HG03469 (cell line): ENCODE results near the gene BCL2L2.
"Not testable (repeated sequence)": the region's sequence is repeated elsewhere in the genome, so short reads cannot be mapped to it uniquely, and the experiment has no call there.

Experiments
- ATAC-seq: cut with Tn5 transposase; IDR thresholded peaks from one replicate; pipeline ENCODE4 v1.9.1; 2021; ENCODE audit warnings: mild to moderate bottlenecking, moderate library complexity, moderate number of reproducible peaks; ENCODE audit not compliant: unreplicated experiment

BCL2L2 gene, protein sequence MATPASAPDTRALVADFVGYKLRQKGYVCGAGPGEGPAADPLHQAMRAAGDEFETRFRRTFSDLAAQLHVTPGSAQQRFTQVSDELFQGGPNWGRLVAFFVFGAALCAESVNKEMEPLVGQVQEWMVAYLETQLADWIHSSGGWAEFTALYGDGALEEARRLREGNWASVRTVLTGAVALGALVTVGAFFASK

DNA sequence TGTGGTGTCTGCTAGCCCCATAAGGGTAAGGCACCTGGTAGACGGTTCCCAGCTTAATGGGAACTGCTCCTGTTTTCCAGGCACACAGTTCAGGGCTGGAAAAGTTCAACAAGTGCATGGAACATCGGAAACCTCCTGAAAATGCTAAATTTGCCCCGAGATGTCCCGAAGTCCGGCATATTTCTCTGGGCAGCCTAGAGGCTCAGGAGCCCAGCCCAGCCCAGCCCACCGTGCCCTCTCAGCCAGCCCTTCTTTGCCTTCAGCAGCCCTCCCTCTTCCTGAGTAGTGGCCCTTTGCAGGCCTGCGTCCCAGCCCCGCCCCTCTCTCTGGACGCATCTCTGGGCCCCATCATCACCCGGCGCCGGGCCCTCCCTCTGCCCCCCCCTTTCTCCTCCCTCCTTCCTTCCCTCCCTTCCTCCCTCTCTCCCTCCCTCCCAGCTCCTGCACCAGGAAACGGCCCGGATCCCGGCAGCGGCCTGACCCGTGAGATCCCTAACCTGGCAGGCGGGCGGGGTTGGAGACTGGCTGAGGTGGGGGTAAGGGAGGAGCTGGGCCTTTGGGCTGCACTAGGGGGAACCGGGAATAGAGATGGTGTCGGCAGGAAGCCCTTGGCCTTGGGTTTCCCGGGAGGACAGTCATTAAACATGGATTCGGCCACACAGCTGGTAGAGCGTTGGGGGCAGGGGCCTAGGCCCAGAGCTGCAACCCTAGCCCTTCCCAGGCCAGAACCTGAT, at the start of gene BCL2L2:
Gene BCL2L2 (plus strand): TSS at position 422 of the 734 bp plus-strand sequence. CDS start 935 bp downstream, outside the sequence.
- ATAC-seq, result no peak

DNA sequence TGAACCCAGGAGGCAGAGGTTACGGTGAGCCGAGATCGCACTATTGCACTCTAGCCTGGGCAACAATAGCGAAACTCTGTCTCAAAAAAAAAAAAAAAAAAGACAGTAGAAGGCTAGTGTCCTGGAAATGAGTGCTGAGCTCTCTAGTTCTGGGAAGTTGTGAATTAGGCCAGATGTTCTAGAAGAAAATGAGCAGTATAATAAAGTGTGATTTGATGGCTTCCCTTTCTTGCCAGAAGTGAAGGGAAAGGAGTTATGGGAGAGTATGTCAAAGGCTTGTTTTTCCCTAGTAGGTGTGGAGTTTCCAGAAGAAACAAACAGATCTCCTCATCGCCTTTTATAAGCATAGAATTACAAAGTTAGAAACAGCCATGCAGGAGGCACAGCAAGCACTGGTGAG, 48.4 kb upstream of the BCL2L2 start:
- ATAC-seq, result no peak

DNA sequence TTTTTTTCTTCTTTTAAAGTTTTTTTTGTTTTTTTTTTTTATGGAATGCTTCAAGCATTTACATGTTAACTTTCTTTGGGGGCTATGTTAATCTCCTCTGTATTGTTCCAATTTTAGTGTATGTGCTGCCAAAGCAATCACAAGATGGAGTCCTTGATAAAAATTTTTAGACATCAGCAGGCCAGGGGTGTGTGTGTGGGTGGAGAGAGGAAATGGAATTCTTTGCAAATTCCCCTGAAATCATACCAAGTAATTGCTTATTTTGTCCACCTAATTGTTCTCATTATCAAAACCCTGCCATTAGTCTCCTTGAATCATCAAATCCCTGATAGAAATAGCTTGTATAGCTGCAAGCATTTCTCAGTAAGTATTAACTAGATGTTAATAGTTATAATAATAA, 47.2 kb upstream of the BCL2L2 start:
- no peak for ATAC-seq

DNA sequence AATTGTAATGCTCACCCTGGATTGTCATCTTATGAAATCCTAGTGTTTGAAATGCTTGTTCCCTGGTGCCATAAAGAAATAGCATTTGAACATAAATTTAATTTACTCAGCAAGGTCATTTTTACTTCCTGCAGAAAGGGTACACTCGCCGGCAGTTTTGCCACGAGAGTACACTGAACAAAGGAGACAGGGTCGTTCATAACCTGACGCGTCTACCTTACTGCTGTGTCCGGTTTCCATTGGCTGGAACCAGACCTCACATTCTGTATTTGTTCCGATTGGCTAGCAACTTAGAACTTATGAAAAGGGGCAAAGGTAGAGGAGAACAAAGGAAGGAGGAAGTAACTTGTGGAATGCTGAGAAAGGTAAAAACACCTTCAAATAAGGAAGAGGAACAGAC, 45.8 kb upstream of the BCL2L2 start:
- ATAC-seq, result not testable (repeated sequence)

DNA sequence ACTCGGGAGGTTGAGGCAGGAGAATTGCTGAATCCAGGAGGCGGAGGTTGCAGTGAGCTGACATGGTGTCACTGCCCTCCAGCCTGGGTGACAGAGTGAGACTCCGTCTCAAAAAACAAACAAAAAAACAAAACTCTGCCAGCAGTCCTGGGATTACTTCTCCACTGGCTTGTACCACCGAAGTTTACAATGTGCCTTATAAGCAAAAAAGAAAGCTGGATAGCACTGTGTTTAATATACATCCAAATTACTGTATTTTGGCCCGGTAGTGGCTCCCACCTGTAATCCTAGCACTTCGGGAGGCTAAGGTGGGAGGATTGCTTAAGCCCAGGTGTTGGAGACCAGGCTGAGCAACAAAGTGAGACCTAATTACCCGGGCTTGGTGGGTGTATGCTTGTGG, 37.4 kb upstream of the BCL2L2 start:
- ATAC-seq, result no peak

DNA sequence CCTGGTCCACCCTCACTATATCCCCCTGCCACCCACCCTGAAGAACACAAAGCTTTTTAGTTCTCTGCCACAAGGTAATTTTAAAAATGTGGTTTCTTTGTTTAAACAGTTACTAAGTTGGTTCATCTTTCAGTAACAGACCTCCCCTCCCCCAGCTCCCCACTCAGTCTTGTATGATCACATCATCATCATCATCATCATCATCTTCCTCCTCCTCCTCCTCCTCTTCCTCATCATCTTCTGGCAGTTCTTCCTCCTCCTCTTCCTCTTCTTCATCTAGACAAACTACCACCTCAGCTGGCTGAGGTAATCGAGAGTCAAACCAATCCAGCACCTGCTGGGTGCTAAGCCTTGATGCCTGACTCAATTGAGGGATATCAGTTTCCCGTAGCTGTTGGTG, 31.2 kb upstream of the BCL2L2 start:
- ATAC-seq, result no peak

DNA sequence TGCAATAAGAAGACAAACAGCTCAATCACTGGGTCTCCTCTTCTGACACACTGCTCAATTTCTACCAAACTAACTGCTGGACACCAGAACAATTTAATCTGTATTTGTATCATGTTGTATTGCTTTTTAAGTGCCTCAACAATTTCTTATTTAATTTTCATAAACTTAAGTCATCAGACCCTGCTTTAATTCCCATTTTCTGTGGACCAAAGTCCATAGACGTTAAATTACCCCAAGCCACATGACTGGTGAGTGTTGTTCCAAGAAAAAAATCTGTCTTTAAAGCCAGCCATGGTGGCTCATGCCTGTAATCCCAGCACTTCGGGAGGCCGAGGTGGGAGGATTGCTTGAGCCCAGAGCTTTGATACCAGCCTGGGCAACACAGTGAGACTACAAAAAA, 29.4 kb upstream of the BCL2L2 start:
- ATAC-seq, result no peak

DNA sequence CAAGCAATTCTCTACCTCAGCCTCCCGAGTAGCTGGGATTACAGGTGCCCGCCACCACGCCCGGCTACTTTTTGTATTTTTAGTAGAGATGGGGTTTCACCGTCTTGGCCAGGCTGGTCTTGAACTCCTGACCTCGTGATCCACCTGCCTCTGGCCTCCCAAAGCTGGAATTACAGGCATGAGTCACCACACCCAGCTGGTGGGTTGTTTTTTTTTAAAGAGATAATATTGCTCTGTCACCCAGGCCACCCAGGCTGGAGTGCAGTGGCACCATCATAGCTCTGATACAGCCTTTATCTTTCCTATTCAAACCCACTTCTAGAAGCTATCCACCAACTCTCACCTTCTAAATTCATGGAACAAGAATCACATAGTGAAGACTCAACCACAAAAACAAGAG, 28.7 kb upstream of the BCL2L2 start:
- ATAC-seq, result not testable (repeated sequence)

DNA sequence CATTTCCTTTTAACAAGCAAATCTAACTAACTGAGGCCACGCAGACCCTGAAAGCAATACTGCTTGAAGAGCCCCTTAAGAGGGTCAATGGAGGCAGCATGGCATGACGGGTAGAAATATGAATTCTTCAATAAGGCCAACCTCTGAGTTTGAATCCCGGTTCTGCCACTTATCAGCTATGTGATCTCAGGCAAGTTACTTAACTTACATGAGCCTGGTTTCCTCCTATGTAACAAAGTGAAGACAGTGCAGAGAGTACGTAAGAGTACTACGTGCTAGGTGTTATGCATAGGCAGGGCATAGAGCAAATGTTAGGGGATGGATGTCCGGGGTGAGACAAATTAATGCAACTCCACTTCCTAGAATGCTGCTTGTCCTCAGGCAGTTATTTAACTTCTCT, 25.4 kb upstream of the BCL2L2 start:
- no peak for ATAC-seq

DNA sequence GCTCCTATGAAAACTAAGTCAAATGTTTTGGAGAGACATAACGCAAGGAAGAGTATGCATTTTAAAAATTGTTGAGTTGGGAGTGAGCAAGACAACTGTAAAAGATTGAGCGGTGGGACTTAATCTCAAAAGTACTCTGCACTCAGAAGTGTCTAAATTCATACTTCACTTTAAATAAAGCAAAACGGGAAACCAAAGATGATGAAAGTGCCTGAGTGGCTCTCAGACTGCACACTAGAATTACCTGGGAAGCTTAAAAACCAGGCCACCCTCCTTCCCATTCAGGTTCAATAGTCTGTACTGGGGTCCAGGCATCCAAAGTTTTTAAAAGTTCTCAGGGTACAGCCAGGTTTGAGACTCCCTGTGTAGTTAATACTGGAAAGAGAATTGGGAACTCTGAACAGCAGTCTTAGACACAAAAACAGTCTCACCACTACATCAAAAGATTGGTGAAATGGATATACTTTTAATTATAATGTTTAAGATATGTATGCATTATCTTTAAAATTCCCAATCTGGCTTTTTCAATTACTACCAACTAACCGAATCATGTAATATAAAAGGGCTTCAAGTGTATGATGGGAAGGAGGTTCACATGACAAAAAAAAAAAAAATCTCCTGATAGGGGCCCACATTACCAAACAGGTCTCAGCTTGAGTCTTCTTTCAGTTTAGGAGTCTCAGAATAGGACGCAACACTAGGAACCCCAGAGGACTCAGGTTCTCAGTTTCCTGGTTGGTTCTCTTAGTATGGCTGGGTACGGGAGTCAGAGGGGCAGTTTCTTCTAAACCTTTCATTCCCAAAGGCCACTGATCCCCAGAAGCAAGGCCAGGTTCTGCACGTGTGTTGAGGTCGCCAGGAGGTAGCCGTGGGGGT, 21.7 kb upstream of the BCL2L2 start:
- ATAC-seq, result no peak

DNA sequence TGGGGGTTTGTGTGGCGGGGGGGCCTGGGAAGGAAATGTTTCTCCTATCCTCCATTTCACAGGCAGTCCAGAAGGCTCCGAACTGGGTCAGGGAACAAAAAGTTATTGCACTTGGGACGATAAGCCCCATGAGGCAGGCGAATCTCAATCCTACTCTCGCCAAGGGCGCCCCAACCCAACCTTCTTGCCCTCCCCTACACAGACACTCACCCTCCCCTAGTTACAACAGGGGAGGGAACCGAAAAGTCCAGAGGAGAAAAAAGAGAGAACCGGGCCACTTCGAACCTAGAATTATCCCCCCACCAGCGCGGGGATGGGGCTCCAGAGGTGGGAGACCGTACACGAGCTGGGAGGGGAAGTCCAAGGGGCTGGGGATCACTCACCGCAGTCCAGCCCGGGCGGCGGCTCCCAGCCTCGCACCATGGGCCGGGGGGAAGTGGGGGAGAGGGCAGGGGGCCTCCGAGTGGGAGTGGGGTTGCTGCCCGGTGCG, 21.1 kb upstream of the BCL2L2 start:
- peak; percentile 10 for ATAC-seq

DNA sequence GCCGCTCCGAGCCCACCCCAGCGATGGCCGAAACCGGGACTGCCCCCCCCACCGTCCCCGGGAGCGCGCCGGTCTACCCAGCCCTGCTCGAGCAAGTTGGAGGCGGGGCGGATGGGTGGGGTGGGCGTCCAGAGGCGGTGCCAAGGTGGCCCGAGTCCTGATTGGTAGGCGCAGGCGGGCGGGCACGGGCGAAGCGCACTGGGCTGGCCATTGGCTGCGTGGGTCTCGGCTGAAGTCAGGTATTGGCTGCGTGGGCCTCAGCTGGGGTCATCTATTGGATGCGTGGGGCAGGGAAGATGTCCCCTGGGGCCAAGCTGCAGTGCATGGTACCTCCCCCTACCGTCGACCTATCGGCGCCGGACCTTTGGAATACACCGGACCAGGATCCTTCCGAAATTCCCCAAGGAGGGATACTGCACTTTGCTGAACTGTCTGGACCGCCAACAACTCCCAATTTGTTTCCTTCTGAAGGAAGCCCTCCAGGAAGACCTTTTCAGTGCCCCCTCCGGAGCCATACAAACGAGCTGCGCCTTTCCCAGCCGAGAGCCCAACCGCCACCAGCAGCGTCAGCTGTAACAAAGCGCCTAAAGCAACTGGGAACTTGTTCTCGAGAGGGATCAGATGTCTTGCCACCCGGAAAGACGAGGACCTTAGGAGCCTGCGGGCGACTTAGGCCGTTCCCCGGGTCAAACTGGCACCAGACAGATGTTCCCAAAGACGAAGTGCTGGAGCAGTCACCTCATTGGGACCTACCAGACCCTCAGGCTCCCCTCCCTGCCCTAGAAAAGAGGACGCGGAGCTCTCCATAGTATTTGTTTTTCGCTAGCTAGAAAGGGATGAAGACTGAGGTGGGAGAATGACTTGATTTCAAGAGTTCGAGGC, 20.4 kb upstream of the BCL2L2 start, which contains the start of gene HOMEZ:
Gene HOMEZ (minus strand): TSS at position 113 of the 882 bp plus-strand sequence. CDS start 180 bp downstream, outside the sequence.
- ATAC-seq, result peak; percentile 86

DNA sequence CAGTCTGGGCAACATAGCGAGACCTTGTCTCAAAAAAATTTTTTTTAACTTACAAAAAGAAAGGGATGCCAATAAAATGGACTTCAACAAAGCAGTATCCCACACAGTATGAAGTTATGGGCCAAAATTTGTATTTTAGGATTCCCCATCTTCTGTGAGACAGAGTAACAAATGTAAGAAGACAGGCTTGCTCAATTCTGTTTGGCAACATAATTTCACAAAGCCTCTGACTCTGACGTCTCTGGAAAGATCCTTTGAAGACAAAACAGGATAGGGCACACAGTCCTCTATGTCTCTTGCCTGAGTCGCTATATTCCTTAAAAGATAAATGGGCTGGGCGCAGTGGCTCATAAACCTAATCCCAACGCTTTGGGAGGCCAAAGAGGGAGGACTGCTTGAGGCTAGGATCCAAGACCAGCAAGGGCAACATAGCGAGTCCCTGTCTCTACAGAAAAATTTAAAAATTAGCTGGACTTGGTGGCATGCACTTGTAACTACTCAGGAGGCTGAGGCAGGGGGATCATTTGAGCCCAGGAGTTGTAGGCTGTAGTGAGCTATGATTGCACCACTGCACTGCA, 19.6 kb upstream of the BCL2L2 start:
- no peak for ATAC-seq

DNA sequence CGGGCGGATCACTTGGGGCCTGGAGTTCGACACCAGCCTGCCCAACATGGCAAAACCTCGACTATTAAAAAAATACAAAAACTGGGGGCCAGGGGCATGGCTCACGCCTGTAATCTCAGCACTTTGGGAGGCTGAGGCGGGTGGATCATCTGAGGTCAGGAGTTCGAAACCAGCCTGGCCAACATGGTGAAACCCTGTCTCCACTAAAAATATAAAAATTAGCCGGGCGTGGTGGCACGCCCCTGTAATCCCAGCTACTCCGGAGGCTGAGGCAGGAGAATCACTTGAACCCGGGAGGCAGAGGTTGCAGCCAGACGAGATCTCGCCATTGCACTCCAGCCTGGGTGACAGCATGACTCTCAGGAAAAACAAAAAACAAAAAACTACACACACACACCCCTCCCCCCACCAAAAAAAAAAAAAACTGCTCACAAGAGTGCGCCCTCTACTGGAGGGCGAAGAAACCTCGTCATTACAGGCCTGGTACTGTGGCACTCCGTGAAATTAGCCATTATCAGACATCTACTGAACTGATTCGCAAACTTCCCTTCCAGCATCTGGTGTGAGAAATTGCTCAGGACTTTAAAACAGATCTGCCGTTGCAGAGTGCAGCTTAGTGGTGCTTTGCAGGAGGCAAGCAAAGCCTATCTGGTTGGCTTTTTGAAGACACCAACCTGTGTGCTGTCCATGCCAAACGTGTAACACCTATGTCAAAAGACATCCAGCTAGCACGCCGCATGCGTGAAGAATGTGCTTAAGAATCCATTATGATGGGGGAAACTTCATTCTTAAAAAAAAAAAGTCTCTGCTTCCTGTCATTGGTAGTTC, 11.7 kb upstream of the BCL2L2 start:
- ATAC-seq, result no peak

DNA sequence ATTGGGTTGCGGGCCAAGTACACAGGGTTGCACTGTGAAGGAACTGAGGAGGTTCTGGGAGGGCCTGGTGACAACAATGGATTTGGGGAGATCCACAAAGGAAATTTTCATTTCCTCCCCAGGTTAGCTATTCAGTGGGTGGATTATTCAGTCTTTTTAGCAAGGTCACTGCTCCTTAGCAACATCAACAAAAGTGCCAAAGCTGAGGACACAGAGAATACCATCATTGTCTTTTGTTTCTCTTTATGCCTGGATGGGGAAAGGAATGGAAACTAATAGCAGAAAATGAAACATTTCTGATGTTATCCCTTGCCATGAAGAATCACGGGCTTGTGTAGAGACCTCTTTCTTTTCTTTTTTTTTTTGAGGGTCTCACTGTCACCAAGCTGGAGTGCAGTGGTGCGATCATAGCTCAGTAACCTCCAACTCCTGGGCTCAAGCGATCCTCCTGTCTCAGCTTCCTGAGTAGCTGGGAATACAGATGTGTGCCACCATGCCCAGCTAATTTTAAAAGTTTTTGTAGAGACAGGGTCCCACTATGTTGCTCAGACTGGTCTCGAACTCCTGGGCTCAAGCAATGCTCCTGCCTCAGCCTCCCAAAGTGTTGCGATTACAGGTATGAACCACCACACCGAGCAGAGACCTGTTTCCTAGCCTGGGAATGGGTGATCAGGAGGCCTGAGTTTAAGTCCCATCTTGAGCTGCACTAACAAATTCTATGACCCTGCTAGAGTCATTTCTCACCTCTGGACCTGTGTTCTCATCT, 10.4 kb upstream of the BCL2L2 start:
- ATAC-seq, result no peak

DNA sequence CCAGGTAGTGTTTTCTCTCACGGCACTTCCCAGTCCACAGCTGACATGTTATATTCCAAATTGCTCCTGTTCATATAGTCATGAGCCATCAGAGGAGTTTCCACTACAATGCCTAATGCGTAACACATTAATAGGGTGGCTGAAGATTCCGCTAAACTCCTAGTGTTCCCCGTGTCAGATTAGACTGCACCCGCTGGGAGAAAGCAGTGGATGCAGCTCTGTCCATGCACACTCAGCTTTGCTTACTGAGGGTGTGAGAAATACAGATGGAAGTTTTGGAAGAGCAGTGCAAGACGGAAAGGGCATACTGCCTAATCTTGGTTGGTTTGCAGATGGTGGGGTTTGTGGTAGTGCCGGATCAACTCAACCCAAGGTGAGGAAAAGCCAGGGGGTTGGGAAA, 9.5 kb upstream of the BCL2L2 start:
- ATAC-seq, result no peak

DNA sequence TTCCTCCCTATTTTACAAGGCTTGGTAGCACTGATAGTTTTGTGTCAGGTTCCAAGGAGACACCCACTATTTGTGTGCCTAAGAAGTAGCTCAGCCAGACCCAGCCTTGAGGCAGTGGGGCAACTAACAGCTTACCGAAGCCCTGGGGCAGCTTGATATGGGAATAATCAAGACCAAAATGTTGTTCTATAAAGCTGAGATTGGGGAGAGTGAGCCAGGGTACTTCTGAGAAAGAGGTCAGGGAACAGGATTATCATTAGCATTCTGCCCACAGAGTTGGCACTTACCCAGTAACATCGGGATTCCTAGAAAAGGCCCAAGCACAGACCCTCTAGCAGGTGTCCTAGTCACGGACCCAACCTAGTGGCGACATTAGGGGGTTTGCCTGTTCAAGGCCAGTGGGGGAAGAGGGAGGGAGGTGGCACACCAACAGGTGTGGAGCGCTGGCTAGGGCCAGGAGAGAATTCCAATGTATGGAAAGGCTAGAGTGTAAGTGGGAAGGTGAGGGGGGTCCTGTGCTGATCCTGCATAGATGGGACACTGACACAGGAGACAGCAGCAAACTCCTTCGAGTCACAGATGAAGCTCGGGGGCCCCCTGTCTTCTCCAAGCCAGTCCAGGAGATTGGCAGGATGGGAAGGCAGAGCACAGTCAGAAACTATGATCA, 8.9 kb upstream of the BCL2L2 start:
- ATAC-seq, result no peak
